Activated naive CD8-positive, alpha-beta T cell treated with anti-CD3 and anti-CD28 coated beads, Interleukin-2, amount 50 U/mL, for 24 hours (primary cell): ENCODE data around the gene TAS2R31.
"Not testable (repeated sequence)": the region's sequence is repeated elsewhere in the genome, so short reads cannot be mapped to it uniquely, and the experiment has no call there.

Experiments used
- ATAC-seq: fragments of 150-1000 bp; cut with Tn5 transposase; one replicate; pipeline ENCODE4 v1.10.0; 2021
- DNase-seq: peaks from one replicate; pipeline ENCODE4 v3.0.0; 2021
- H3K27ac Mint-ChIP-seq: one replicate; pipeline ENCODE4 v1.8.0; 2021; ENCODE audit warnings: mild to moderate bottlenecking, mixed read lengths
- H3K27me3 Mint-ChIP-seq: one replicate; pipeline ENCODE4 v1.8.0; 2021; ENCODE audit warnings: mixed read lengths
- H3K36me3 Mint-ChIP-seq: one replicate; pipeline ENCODE4 v1.8.0; 2021; ENCODE audit warnings: low read depth, mixed read lengths
- H3K4me1 Mint-ChIP-seq: one replicate; pipeline ENCODE4 v1.8.0; 2021; ENCODE audit warnings: mixed read lengths
- H3K4me3 Mint-ChIP-seq: one replicate; pipeline ENCODE4 v1.8.0; 2021; ENCODE audit warnings: mild to moderate bottlenecking, moderate library complexity, mixed read lengths
- H3K9me3 Mint-ChIP-seq: one replicate; pipeline ENCODE4 v1.8.0; 2021; ENCODE audit warnings: mixed read lengths

TAS2R31 gene, protein sequence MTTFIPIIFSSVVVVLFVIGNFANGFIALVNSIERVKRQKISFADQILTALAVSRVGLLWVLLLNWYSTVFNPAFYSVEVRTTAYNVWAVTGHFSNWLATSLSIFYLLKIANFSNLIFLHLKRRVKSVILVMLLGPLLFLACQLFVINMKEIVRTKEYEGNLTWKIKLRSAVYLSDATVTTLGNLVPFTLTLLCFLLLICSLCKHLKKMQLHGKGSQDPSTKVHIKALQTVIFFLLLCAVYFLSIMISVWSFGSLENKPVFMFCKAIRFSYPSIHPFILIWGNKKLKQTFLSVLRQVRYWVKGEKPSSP

DNA sequence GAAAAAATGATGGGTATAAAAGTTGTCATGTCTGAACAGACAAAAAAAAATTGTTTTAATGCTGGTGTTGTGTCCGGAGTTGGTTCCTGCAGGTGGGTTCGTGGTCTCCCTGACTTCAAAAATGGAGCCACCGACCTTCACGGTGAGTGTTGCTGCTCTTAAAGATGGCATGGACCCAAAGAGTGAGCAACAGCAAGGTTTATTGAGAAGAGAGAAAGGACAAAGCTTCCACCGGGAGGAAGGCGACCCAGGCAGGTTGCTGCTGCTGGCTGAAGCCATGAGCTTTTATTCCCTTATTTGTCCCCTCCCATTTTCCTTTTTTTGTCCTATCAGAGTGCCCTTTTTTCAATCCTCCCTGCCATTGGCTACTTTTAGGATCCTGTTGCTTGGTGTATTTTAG is at the start of gene TAS2R31:
TSS of gene TAS2R31 (minus strand) at position 101 of the 400 bp plus-strand sequence. CDS start at position 29, 72 bp downstream.
- no peak for ATAC-seq
- DNase-seq: no peak
- no peak within 1 kb of the TSS for H3K27ac Mint-ChIP-seq
- H3K4me1 Mint-ChIP-seq: peaks cover 4% of the 10 kb centered on the region
- H3K9me3 Mint-ChIP-seq: no peaks in the 10 kb centered on the region
- no peaks in the 10 kb centered on the region for H3K27me3 Mint-ChIP-seq
- peaks cover 36% of the 10 kb centered on the region for H3K36me3 Mint-ChIP-seq
- H3K4me3 Mint-ChIP-seq: no peak within 1 kb of the TSS

DNA sequence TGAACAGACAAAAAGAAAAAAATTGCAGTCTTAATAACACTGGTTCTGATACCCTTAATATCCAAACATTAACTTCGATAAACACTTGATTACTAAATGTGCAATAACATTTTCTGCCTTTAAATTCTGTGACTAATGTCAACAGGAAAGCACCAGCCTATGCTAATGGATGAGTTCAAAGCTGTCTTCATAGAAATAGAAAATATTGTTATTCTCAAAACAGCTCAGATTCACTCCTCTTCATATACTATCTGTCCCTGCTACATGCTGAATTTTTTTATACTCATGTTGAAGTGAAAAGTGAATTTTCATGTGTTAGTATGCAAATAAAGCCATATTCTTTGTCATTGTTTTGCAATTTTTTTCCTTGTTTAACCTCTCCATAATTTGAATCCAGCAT is 47.0 kb upstream of the TAS2R31 start:
- no peak overlapping the region for H3K27ac Mint-ChIP-seq
- no peaks in the 10 kb centered on the region for H3K27me3 Mint-ChIP-seq
- no peak overlapping the region for H3K4me3 Mint-ChIP-seq
- peaks cover 16% of the 10 kb centered on the region for H3K4me1 Mint-ChIP-seq
- H3K9me3 Mint-ChIP-seq: peaks cover 14% of the 10 kb centered on the region
- DNase-seq (no peak), ATAC-seq (no peak)
- H3K36me3 Mint-ChIP-seq: peaks cover 35% of the 10 kb centered on the region

DNA sequence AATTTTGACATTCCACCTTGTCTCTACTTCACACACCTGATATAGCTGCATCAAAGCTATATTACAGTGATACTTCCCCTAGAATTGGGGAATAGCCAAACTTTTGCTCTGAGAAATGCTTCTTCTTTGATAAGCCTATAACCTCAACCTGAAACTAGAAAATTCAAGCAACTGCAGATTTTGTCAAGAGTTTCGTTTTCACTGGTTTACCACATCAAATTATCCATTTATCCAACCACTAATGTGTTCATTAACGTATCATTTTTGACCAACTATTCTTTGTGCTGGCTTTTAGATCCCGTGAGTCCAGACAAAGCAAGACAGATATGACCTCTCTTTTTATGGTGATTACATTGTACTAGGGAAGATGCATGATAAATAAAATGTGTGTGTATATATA is 44.4 kb upstream of the TAS2R31 start:
- H3K9me3 Mint-ChIP-seq: peaks cover 8% of the 10 kb centered on the region
- DNase-seq (no peak), ATAC-seq (no peak)
- peaks cover 16% of the 10 kb centered on the region for H3K4me1 Mint-ChIP-seq
- H3K4me3 Mint-ChIP-seq: no peak overlapping the region
- peaks cover 33% of the 10 kb centered on the region for H3K36me3 Mint-ChIP-seq
- H3K27me3 Mint-ChIP-seq: no peaks in the 10 kb centered on the region
- no peak overlapping the region for H3K27ac Mint-ChIP-seq

- Mint-ChIP-seq H3K4me1 (peaks cover 12% of the 10 kb centered on the region), H3K36me3 (peaks cover 30% of the 10 kb centered on the region), H3K27me3 (no peaks in the 10 kb centered on the region)
These were observed 40.2 kb upstream of the TAS2R31 start for GRCh38 chr12:11071414-11071813.

DNA sequence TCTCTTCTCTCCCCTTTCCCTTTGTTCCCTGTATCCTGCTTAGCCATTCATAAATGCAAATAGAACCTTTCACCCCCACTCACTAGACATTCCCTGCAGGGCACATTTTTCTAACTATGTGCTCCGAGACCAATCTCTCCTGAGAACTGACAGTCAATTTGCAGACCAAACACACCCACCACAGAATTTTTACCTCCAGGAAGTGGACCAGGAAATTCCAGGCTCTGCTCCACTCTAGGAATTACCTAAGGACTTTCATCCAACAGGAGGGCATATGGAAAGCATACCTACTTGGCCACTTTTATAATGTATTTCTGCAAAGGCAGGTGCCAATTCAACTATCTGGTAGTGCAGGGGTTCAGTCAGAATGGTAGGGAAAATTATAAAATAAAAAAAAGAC is 39.8 kb upstream of the TAS2R31 start:
- DNase-seq: no peak
- Mint-ChIP-seq H3K36me3 (peaks cover 30% of the 10 kb centered on the region), H3K9me3 (no peaks in the 10 kb centered on the region), H3K27ac (no peak overlapping the region), H3K4me3 (no peak overlapping the region), H3K27me3 (no peaks in the 10 kb centered on the region), H3K4me1 (peaks cover 9% of the 10 kb centered on the region)
- ATAC-seq: no peak

More at GRCh38 chr12:11071414-11071813, 40.2 kb upstream of the TAS2R31 start:
- no peak for ATAC-seq
- Mint-ChIP-seq H3K27ac (no peak overlapping the region), H3K4me3 (no peak overlapping the region), H3K9me3 (no peaks in the 10 kb centered on the region)
- DNase-seq: no peak

GRCh38 chr12:11069854-11070365 is 38.7 kb upstream of the TAS2R31 start:
- no peak overlapping the region for H3K27ac Mint-ChIP-seq
- ATAC-seq (no peak), DNase-seq (no peak)
- no peaks in the 10 kb centered on the region for H3K27me3 Mint-ChIP-seq
- peaks cover 2% of the 10 kb centered on the region for H3K4me1 Mint-ChIP-seq
- no peak overlapping the region for H3K4me3 Mint-ChIP-seq
- H3K9me3 Mint-ChIP-seq: no peaks in the 10 kb centered on the region
- peaks cover 35% of the 10 kb centered on the region for H3K36me3 Mint-ChIP-seq

DNA sequence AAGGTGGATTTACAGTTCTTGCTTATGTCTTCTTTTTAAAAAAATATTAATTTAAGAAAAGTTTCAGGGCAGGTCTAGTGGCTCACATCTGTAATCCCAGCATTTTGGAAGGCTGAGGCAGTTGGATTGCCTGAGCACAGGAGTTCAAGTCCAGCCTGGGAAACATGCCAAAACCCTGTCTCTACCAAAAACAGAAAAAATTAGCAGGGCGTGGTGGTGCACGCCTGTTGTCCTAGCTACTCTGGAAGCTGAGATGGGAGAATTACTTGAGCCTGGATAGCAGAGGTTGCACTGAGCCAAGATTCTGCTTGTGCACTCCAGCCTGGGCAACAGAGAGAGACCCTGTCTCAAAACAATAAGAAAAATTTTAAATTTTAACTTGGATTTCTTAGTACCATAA is 36.3 kb upstream of the TAS2R31 start:
- no peak for DNase-seq
- Mint-ChIP-seq H3K4me1 (peaks cover 7% of the 10 kb centered on the region), H3K9me3 (no peaks in the 10 kb centered on the region), H3K27ac (no peak overlapping the region), H3K36me3 (peaks cover 37% of the 10 kb centered on the region), H3K4me3 (no peak overlapping the region), H3K27me3 (no peaks in the 10 kb centered on the region)
- ATAC-seq: no peak

GRCh38 chr12:11062194-11062593 is 31.0 kb upstream of the TAS2R31 start, which contains the start of gene TAS2R46:
TAS2R46 (minus strand) TSS chr12:11062294; CDS start chr12:11062294, 0 bp downstream.
- not testable (repeated sequence) for H3K27me3 Mint-ChIP-seq, ATAC-seq, H3K4me3 Mint-ChIP-seq, DNase-seq, H3K9me3 Mint-ChIP-seq
- Mint-ChIP-seq H3K4me1 (peaks cover 29% of the 10 kb centered on the region), H3K36me3 (peaks cover 18% of the 10 kb centered on the region), H3K27ac (peak within 1 kb of the TSS; percentile 25)

DNA sequence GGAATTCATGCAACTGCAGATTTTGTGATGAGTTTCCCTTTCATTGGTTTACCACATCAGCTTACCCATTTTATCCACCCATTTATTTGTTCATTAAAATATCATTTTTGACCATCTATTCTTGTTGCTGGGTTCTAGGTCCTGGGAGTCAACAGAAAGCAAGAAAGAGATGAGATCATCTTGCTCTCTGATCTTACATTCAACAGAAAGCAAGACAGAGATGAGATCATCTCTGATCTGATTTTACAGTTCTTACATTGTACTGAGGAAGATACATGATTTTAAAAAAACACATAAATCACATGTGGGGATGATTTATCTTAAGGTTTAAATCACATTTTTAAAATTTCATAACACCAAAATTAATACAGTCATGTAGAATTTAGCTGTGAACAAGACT is 28.6 kb upstream of the TAS2R31 start:
- peaks cover 18% of the 10 kb centered on the region for H3K36me3 Mint-ChIP-seq
- peaks cover 5% of the 10 kb centered on the region for H3K9me3 Mint-ChIP-seq
- no peaks in the 10 kb centered on the region for H3K27me3 Mint-ChIP-seq
- H3K4me3 Mint-ChIP-seq: no peak overlapping the region
- ATAC-seq: peak; percentile 54
- H3K4me1 Mint-ChIP-seq: peaks cover 29% of the 10 kb centered on the region
- H3K27ac Mint-ChIP-seq: no peak overlapping the region
- DNase-seq: no peak

- H3K4me1 Mint-ChIP-seq: peaks cover 29% of the 10 kb centered on the region
- no peak overlapping the region for H3K4me3 Mint-ChIP-seq
- no peaks in the 10 kb centered on the region for H3K27me3 Mint-ChIP-seq
- no peak for ATAC-seq
- peaks cover 5% of the 10 kb centered on the region for H3K9me3 Mint-ChIP-seq
- peaks cover 11% of the 10 kb centered on the region for H3K36me3 Mint-ChIP-seq
- DNase-seq: no peak
- no peak overlapping the region for H3K27ac Mint-ChIP-seq
These were observed 27.8 kb upstream of the TAS2R31 start for GRCh38 chr12:11059041-11059440.

GRCh38 chr12:11055306-11055705 is 24.1 kb upstream of the TAS2R31 start:
- Mint-ChIP-seq H3K4me1 (peaks cover 7% of the 10 kb centered on the region), H3K4me3 (no peak overlapping the region), H3K27me3 (no peaks in the 10 kb centered on the region), H3K9me3 (peaks cover 24% of the 10 kb centered on the region), H3K27ac (no peak overlapping the region), H3K36me3 (peaks cover 27% of the 10 kb centered on the region)
- ATAC-seq: no peak
- DNase-seq: no peak

DNA sequence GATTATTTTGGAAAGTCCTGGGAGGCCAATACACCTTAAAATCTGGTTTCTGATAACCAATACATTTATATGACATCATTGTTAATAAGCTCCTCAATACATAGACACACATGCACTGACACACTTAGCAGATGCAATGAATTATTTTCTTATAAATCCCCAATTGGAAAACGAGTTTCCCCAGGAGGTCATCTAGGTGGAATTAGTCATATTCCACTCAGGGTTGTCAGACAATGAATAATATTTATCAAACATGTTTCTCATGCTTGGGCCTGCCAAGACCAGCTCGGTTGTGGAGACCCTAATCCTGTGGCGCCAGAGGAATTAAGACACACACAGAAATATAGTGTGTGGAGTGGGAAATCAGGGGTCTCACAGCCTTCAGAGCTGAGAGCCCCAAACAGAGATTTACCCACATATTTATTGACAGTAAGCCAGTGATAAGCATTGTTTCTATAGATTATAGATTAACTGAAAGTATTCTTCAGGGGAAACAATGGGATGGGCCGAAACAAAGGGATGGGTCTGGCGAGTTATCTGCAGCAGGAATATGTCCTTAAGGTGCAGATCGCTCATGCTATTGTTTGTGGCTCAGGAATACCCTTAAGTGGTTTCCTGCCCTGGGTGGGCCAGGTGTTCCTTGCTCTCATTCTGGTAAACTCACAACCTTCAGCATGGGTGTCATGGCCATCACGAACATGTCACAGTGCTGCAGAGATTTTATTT is 18.8 kb upstream of the TAS2R31 start:
- not testable (repeated sequence) for ATAC-seq, H3K27ac Mint-ChIP-seq, H3K27me3 Mint-ChIP-seq, DNase-seq, H3K4me1 Mint-ChIP-seq, H3K4me3 Mint-ChIP-seq
- Mint-ChIP-seq H3K36me3 (peaks cover 51% of the 10 kb centered on the region), H3K9me3 (peaks cover 23% of the 10 kb centered on the region)

GRCh38 chr12:11041366-11041765 is 10.2 kb upstream of the TAS2R31 start:
- peaks cover 55% of the 10 kb centered on the region for H3K36me3 Mint-ChIP-seq
- H3K4me3 Mint-ChIP-seq, H3K9me3 Mint-ChIP-seq, DNase-seq, H3K27me3 Mint-ChIP-seq, H3K27ac Mint-ChIP-seq, ATAC-seq, H3K4me1 Mint-ChIP-seq: not testable (repeated sequence)

DNA sequence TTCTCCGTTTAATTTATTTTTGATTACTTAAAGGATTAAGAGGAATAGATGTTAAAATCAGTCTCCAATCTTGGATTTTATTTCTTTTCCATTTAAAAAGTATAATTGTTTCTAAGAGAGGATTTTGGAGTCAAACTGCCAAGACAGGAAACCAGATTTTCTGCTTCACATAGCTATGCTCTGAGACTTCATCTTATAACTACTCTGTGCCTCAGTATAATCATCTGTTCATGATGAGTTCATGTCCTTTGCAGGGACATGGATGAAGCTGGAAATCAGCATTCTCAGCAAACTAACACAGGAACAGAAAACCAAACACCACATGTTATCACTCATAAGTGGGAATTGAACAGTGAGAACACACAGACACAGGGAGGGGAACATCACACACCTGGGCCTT is 9.0 kb upstream of the TAS2R31 start:
- H3K27ac Mint-ChIP-seq: no peak overlapping the region
- H3K27me3 Mint-ChIP-seq: no peaks in the 10 kb centered on the region
- no peak for ATAC-seq
- peaks cover 1% of the 10 kb centered on the region for H3K4me1 Mint-ChIP-seq
- no peak overlapping the region for H3K4me3 Mint-ChIP-seq
- H3K36me3 Mint-ChIP-seq: peaks cover 57% of the 10 kb centered on the region
- no peak for DNase-seq
- no peaks in the 10 kb centered on the region for H3K9me3 Mint-ChIP-seq

GRCh38 chr12:11039171-11039570 is 8.0 kb upstream of the TAS2R31 start:
- H3K27me3 Mint-ChIP-seq: no peaks in the 10 kb centered on the region
- no peak overlapping the region for H3K27ac Mint-ChIP-seq
- no peaks in the 10 kb centered on the region for H3K9me3 Mint-ChIP-seq
- no peak for DNase-seq
- no peak overlapping the region for H3K4me3 Mint-ChIP-seq
- no peak for ATAC-seq
- H3K4me1 Mint-ChIP-seq: peaks cover 2% of the 10 kb centered on the region
- H3K36me3 Mint-ChIP-seq: peaks cover 49% of the 10 kb centered on the region
